A549 (cell line): Measurements from ENCODE around the gene COG7. TPM values are rescaled to one million over a fixed set of nuclear protein-coding genes. Genes with fewer than 3 reads are reported as not detected.

Source experiments
- ATAC-seq, 2 experiments: fragments of 200-7000 bp in 1 of 2; fragments of >200 bp in 1 of 2; cut with Nextera tagmentation in 1 of 2; cut with Tn5 transposase in 1 of 2; 3 replicates each; pipeline versions ENCODE4 v1.8.0 to v1.9.1; 2018 to 2020; ENCODE audit warnings: mild to moderate bottlenecking in 1 of 2, moderate library complexity in 1 of 2
- CTCF ChIA-PET: fragments of 300-600 bp; sonication (Branson Sonifier 250); formaldehyde crosslinking; extraction: SDS; loops from one replicate; lab custom pipeline; 2021; ENCODE audit warnings: antibody characterized with exemption, inconsistent platforms; lab: Yijun Ruan, JAX
- POLR2A ChIA-PET: fragments of 350-600 bp; formaldehyde crosslinking; extraction: SDS; loops from one replicate; lab custom pipeline; 2021; ENCODE audit warnings: antibody characterized with exemption, inconsistent platforms; lab: Yijun Ruan, JAX
- DNase-seq, 2 experiments: peaks; one replicate each; pipeline versions ENCODE4 v3.0.0 to v3.0.0-alpha.2; 2011 to 2016; ENCODE audit warnings: low read depth in 1 of 2, low spot score in 1 of 2
- FAIRE-seq: peaks from 2 replicates; lab custom pipeline; 2011; peaks lifted over from hg19 to GRCh38; lab: Jason Lieb, UNC
- H3K27ac ChIP-seq, 2 experiments: fragments of >200 bp; sonication (Bioruptor Twin); formaldehyde crosslinking; 3 replicates each; pipeline ENCODE4 v1.5.1; 2016 to 2017
- H3K4me1 ChIP-seq: fragments of >200 bp; sonication (Bioruptor Twin); formaldehyde crosslinking; 3 replicates; pipeline ENCODE4 v1.6.1; 2016
- H3K4me2 ChIP-seq: fragments of >200 bp; sonication (Bioruptor Twin); formaldehyde crosslinking; 3 replicates; pipeline ENCODE4 v1.6.1; 2016
- H3K4me3 ChIP-seq: fragments of >200 bp; sonication (Bioruptor Twin); formaldehyde crosslinking; 3 replicates; pipeline ENCODE4 v1.5.1; 2016
- H3K9me3 ChIP-seq: fragments of >200 bp; sonication (Bioruptor Twin); formaldehyde crosslinking; 3 replicates; pipeline ENCODE4 v1.6.1; 2016
- ATOH8 ChIP-seq: fragments of 250-450 bp; sonication (Bioruptor Pico); IDR thresholded peaks from 2 replicates; pipeline ENCODE4 v1.5.0; 2020; ENCODE audit warnings: low read depth, mild to moderate bottlenecking, moderate library complexity
- BHLHE40 ChIP-seq: IDR thresholded peaks from 2 replicates; pipeline ENCODE4 v1.6.1; 2012; ENCODE audit warnings: low read depth, low read length, inconsistent platforms
- CBX8 ChIP-seq: fragments of 200-600 bp; sonication (generic); IDR thresholded peaks from 2 replicates; pipeline ENCODE4 v1.6.1; 2016
- CHD4 ChIP-seq: fragments of 200-600 bp; sonication (generic); IDR thresholded peaks from 2 replicates; pipeline ENCODE4 v1.6.1; 2016; ENCODE audit warnings: antibody characterized with exemption, mild to moderate bottlenecking, borderline replicate concordance
- EHF ChIP-seq: fragments of 250-450 bp; sonication (Bioruptor Pico); IDR thresholded peaks from 2 replicates; pipeline ENCODE4 v1.5.0; 2020; ENCODE audit warnings: mild to moderate bottlenecking
- EP300 ChIP-seq, 2 experiments: fragments of >200 bp; sonication (Bioruptor Twin); formaldehyde crosslinking; IDR thresholded peaks; 2 replicates in 1 of 2; 3 replicates in 1 of 2; pipeline ENCODE4 v1.6.1; 2016 to 2017
- FOSB ChIP-seq: fragments of 250-450 bp; sonication (Bioruptor Pico); IDR thresholded peaks from 2 replicates; pipeline ENCODE4 v1.5.0; 2020; ENCODE audit warnings: mild to moderate bottlenecking, moderate library complexity
- FOSL2 ChIP-seq, 2 experiments: fragments of 450-650 bp in 1 of 2; fragments of >200 bp in 1 of 2; sonication (Bioruptor Twin) in 1 of 2; formaldehyde crosslinking; IDR thresholded peaks; 2 replicates each; pipeline versions ENCODE4 v1.5.0 to v1.6.1; 2016 to 2020; ENCODE audit warnings: mild to moderate bottlenecking in 1 of 2, moderate library complexity in 1 of 2
- GATA3 ChIP-seq: IDR thresholded peaks from 2 replicates; pipeline ENCODE4 v1.6.1; 2012; ENCODE audit warnings: borderline replicate concordance
- HES2 ChIP-seq: fragments of >200 bp; sonication (Bioruptor Twin); formaldehyde crosslinking; IDR thresholded peaks from 2 replicates; pipeline ENCODE4 v1.6.1; 2016
- HEYL ChIP-seq: fragments of 250-450 bp; sonication (Bioruptor Pico); IDR thresholded peaks from 2 replicates; pipeline ENCODE4 v1.8.0; 2021; ENCODE audit warnings: mild to moderate bottlenecking, moderate library complexity
- HOXB5 ChIP-seq: fragments of 250-450 bp; sonication (Bioruptor Pico); IDR thresholded peaks from 2 replicates; pipeline ENCODE4 v1.5.0; 2020; ENCODE audit warnings: mild to moderate bottlenecking, moderate library complexity
- JUNB ChIP-seq: fragments of >200 bp; sonication (Bioruptor Twin); formaldehyde crosslinking; IDR thresholded peaks from 2 replicates; pipeline ENCODE4 v1.6.1; 2016
- MAZ ChIP-seq: fragments of 150-350 bp; IDR thresholded peaks from 2 replicates; pipeline ENCODE4 v1.6.1; 2014; ENCODE audit warnings: antibody characterized with exemption, low read depth, low read length, borderline replicate concordance
- NFE2L2 ChIP-seq: fragments of 150-350 bp; conservative IDR thresholded peaks from 2 replicates; pipeline ENCODE4 v1.6.1; 2014; ENCODE audit warnings: low read length
- NR3C1 ChIP-seq: fragments of >200 bp; sonication (Bioruptor Twin); formaldehyde crosslinking; IDR thresholded peaks from 3 replicates; pipeline ENCODE4 v1.6.1; 2017
- POLR2A ChIP-seq: IDR thresholded peaks from 2 replicates; pipeline ENCODE4 v1.6.1; 2012; ENCODE audit warnings: mild to moderate bottlenecking, low read length
- RAD21 ChIP-seq, 2 experiments: fragments of >200 bp in 1 of 2; sonication (Bioruptor Twin) in 1 of 2; formaldehyde crosslinking in 1 of 2; IDR thresholded peaks in 1 of 2; conservative IDR thresholded peaks in 1 of 2; 2 replicates in 1 of 2; 3 replicates in 1 of 2; pipeline ENCODE4 v1.6.1; 2012 to 2018; ENCODE audit warnings: inconsistent platforms in 1 of 2
- RCOR1 ChIP-seq: fragments of 150-350 bp; IDR thresholded peaks from 2 replicates; pipeline ENCODE4 v1.6.1; 2014; ENCODE audit warnings: antibody characterized with exemption, low read length, low read depth
- RFX5 ChIP-seq: fragments of 450-650 bp; IDR thresholded peaks from 2 replicates; pipeline ENCODE4 v1.7.1; 2014; ENCODE audit warnings: antibody characterized with exemption, mild to moderate bottlenecking, moderate library complexity
- TFCP2L1 ChIP-seq: fragments of 250-450 bp; sonication (Bioruptor Pico); IDR thresholded peaks from 2 replicates; pipeline ENCODE4 v1.5.0; 2021; ENCODE audit warnings: mild to moderate bottlenecking
- TP53 ChIP-seq: fragments of 250-450 bp; sonication (Bioruptor Pico); IDR thresholded peaks from 2 replicates; pipeline ENCODE4 v1.5.0; 2021; ENCODE audit warnings: mild to moderate bottlenecking, moderate library complexity
- ZSCAN20 ChIP-seq: fragments of 250-450 bp; sonication (Bioruptor Pico); IDR thresholded peaks from 2 replicates; pipeline ENCODE4 v1.8.0; 2022; ENCODE audit warnings: mild to moderate bottlenecking, moderate library complexity
- WGBS: methylation state at CpG from one replicate; pipeline ENCODE4 v1.1.6; 2017; ENCODE audit errors: missing lambda C conversion rate; 5-methylcytosine and 5-hydroxymethylcytosine counted together
- polyA plus RNA-seq, 4 experiments: library from polyadenylated mRNA; depleted of rRNA in 3 of 4; stranded (reverse); fragments of >200 nt; fragmentation: RNase III in 1 of 4; extraction: RNeasy Plus Mini Kit Qiagen cat#74134 plus additional on column Dnase treatment in 1 of 4; gene quantifications; 2 replicates in 3 of 4; 3 replicates in 1 of 4; pipeline ENCODE4 v1.2.3, GENCODE V29; 2011 to 2017
- TF ChIP-seq, protein P1 (sequence below): fragments of 200-600 bp; sonication (generic); IDR thresholded peaks from 2 replicates; pipeline ENCODE4 v1.6.1; 2016; ENCODE audit warnings: antibody characterized with exemption, mild to moderate bottlenecking, moderate library complexity

Gene COG7
- polyA plus RNA-seq, 2 of the 4 experiments (the other 2 are of a cell fraction), result 11.3 to 18.5 TPM

DNA sequence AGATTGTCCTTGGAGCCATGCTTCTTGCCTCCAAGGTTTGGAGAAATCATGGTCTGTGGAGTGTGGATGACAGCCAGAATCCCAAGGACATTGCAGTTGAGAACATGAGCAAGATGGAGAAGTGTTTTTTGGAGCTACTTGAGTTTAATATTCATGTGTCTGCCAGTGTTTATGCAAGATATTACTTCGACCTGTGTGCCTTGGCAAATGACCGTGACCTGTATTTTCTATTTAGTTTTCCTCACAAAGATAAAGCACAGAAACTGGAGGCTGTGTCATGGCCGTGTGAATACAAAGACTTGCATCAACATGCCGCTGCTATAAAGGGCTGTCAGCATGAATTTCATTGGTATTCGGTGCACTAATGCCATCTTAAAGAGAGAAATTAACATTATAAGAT is 48.3 kb upstream of the COG7 start:
- FAIRE-seq (no peak), DNase-seq (no peak), ATAC-seq (no peak)
- TF ChIP-seq CBX8 (no peak), EHF (no peak), HES2 (no peak), ZSCAN20 (no peak), EP300 (IDR thresholded peaks at IDR 0.05) (no peak), RAD21 (conservative IDR thresholded peaks at IDR 0.05 in 1 of 2, IDR thresholded peaks at IDR 0.05 in 1 of 2) (no peak), BHLHE40 (no peak), TP53 (CRISPR knock-in tag) (no peak), POLR2A (no peak), JUNB (no peak), FOSB (no peak), FOSL2 (IDR thresholded peaks at IDR 0.05) (no peak), FOSL2 (CRISPR knock-in tag; IDR thresholded peaks at IDR 0.05) (no peak)
- TF ChIP-seq, protein P1, sequence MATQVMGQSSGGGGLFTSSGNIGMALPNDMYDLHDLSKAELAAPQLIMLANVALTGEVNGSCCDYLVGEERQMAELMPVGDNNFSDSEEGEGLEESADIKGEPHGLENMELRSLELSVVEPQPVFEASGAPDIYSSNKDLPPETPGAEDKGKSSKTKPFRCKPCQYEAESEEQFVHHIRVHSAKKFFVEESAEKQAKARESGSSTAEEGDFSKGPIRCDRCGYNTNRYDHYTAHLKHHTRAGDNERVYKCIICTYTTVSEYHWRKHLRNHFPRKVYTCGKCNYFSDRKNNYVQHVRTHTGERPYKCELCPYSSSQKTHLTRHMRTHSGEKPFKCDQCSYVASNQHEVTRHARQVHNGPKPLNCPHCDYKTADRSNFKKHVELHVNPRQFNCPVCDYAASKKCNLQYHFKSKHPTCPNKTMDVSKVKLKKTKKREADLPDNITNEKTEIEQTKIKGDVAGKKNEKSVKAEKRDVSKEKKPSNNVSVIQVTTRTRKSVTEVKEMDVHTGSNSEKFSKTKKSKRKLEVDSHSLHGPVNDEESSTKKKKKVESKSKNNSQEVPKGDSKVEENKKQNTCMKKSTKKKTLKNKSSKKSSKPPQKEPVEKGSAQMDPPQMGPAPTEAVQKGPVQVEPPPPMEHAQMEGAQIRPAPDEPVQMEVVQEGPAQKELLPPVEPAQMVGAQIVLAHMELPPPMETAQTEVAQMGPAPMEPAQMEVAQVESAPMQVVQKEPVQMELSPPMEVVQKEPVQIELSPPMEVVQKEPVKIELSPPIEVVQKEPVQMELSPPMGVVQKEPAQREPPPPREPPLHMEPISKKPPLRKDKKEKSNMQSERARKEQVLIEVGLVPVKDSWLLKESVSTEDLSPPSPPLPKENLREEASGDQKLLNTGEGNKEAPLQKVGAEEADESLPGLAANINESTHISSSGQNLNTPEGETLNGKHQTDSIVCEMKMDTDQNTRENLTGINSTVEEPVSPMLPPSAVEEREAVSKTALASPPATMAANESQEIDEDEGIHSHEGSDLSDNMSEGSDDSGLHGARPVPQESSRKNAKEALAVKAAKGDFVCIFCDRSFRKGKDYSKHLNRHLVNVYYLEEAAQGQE, result no peak
- no peak overlapping the region for H3K4me2 ChIP-seq
- H3K4me1 ChIP-seq, result peaks cover 38% of the 10 kb centered on the region
- no peaks in the 10 kb centered on the region for H3K9me3 ChIP-seq
- no peak overlapping the region for H3K4me3 ChIP-seq
- ChIA-PET CTCF (interaction anchor here (2.6 kb wide), 1 partner anchor 66 kb away, joined by 8 read pairs; no protein-coding TSS in a partner anchor), POLR2A (no interaction called here)
- H3K27ac ChIP-seq, result no peak overlapping the region
- WGBS, result 89% methylated on average over 5 of the region's 5 CpGs

DNA sequence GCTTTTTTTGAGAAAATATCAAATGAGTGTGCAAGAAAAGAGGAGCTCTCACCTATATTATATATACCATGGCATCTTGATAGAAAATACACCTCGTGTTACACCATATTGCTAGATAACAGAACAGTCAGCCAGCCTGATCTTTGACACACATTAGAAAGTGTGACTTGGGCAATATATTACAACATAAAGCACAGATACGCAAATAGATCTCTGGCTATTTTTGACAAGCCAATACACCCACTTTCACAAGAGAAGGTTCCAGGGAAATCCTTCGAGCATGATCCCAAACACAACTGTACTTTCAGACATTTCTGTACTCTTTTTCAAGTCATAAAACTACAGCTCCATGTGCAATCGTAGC is 47.9 kb upstream of the COG7 start:
- FAIRE-seq (no peak), ATAC-seq (no peak)
- CTCF ChIA-PET, result interaction anchor here (2.6 kb wide), 1 partner anchor 65 kb away, joined by 8 read pairs; no protein-coding TSS in a partner anchor
- Histone ChIP-seq H3K9me3 (no peaks in the 10 kb centered on the region), H3K27ac (no peak overlapping the region), H3K4me1 (peaks cover 34% of the 10 kb centered on the region), H3K4me2 (no peak overlapping the region), H3K4me3 (no peak overlapping the region)
- POLR2A ChIA-PET, result no interaction called here
- 72% methylated on average over 4 of the region's 4 CpGs for WGBS
- TF ChIP-seq HEYL (CRISPR knock-in tag) (no peak), GATA3 (no peak), NFE2L2 (no peak), RFX5 (no peak), RAD21 (conservative IDR thresholded peaks at IDR 0.05 in 1 of 2, IDR thresholded peaks at IDR 0.05 in 1 of 2) (no peak), RCOR1 (no peak), FOSL2 (IDR thresholded peaks at IDR 0.05) (no peak), FOSL2 (CRISPR knock-in tag; IDR thresholded peaks at IDR 0.05) (no peak), JUNB (no peak), MAZ (no peak), NR3C1 (no peak), TFCP2L1 (CRISPR knock-in tag) (no peak), POLR2A (no peak), CHD4 (no peak), ATOH8 (CRISPR knock-in tag) (no peak), HOXB5 (CRISPR knock-in tag) (no peak), ZSCAN20 (no peak)
- TF ChIP-seq, protein P1, result no peak
- TF ChIP-seq, all 56 proteins: peak for 0
- DNase-seq, result no peak
